Measurements from ENCODE around the gene CD40LG.

The CD40LG gene

DNA sequence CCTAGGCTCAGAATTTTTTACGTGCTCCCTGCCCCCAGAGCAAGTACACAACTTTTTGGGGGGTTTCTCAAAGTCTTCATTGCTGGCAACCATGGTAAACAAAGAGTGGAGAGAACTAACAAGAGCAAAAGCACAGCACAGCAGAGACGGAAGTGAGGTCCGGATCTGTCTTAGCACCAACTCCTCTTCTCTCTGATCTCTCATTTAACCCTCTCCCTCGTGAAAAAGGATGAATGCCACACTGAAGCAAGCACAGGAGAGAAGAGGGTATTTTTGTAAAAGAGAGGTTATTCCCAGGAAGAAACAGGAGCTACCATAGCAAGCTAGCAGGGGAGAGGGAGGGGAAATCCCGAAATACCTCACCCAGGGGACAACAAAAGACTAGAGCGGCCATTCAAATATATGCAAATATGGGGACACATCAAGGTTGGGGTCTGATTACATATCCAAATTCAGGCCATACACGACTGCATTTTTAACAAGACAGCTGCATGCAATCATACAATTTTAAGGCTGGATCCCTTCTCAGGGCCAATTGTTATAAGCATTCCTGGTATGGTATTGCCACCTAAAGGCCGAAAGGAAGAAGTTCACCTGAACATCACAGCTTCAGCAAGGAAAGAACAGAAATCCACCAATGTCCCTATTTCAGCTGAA is 46.6 kb downstream of the CD40LG start:
- no peak overlapping the region for H3K4me3 ChIP-seq (ENCODE audit: low read depth, low read length)
- TF ChIP-seq, protein P1, sequence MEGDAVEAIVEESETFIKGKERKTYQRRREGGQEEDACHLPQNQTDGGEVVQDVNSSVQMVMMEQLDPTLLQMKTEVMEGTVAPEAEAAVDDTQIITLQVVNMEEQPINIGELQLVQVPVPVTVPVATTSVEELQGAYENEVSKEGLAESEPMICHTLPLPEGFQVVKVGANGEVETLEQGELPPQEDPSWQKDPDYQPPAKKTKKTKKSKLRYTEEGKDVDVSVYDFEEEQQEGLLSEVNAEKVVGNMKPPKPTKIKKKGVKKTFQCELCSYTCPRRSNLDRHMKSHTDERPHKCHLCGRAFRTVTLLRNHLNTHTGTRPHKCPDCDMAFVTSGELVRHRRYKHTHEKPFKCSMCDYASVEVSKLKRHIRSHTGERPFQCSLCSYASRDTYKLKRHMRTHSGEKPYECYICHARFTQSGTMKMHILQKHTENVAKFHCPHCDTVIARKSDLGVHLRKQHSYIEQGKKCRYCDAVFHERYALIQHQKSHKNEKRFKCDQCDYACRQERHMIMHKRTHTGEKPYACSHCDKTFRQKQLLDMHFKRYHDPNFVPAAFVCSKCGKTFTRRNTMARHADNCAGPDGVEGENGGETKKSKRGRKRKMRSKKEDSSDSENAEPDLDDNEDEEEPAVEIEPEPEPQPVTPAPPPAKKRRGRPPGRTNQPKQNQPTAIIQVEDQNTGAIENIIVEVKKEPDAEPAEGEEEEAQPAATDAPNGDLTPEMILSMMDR (IDR thresholded peaks at IDR 0.05; ENCODE audit: low read depth, low read length): peak; percentile 49

DNA sequence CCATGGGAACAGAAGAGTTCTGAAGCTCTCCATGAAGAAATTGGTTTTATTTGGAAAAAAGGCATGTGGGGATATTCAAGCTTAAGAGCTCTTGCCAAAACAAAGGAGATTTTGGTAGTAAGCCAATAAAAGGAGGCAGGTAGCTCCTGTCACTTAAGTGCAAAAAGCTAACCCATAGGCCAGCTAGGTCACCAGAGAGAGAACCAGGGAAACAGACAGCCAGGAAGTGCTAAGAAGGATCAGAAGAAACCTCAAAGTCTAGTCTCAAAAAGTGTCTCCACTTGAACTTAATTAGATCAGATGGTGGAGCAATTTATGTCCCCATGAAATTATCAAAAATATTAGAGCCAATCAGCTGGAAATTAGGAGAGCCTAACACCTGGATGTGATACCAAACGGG is 49.2 kb downstream of the CD40LG start:
- H3K4me3 ChIP-seq (ENCODE audit: low read depth, low read length): no peak overlapping the region
- TF ChIP-seq, protein P1 (IDR thresholded peaks at IDR 0.05; ENCODE audit: low read depth, low read length): no peak

DNA sequence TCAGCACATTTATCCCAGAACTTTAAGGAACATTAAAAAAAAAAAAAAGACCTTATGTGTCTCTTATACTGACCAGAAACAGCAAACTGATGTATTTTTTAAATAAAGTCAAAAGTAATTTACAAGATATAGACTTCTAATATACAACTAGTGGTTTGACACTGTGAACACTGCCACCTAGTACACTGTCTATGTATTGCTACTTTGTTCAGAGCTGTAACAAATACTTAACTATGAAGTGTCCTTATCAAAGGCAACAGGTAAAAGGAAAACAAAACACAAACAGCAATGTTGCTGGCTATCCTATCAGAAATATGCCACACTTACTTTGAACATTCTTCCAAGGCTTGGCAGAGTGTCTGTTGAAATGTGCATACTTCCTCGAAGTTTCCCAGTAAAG is 60.4 kb downstream of the CD40LG start:
- no peak overlapping the region for H3K4me3 ChIP-seq (ENCODE audit: low read depth, low read length)
- TF ChIP-seq, protein P1 (IDR thresholded peaks at IDR 0.05; ENCODE audit: low read depth, low read length): no peak; the same call in 1 of the 2 replicates
